Spinal cord (tissue), 10 donors: ENCODE results near the gene RAB11A. TPM values are rescaled to one million over a fixed set of nuclear protein-coding genes. Genes with fewer than 3 reads are reported as not detected.

Source experiments
- DNase-seq, 6 donors: peaks; one replicate each; pipeline versions ENCODE4 v3.0.0 to v3.0.0-alpha.2; 2013 to 2015; ENCODE audit warnings: low spot score in 6 of 6, low read depth in 4 of 6
- H3K27ac ChIP-seq: one replicate; pipeline ENCODE4 v1.5.1; 2013; ENCODE audit warnings: low read depth, low read length, control low read depth
- H3K27me3 ChIP-seq: one replicate; pipeline ENCODE4 v1.6.1; 2013; ENCODE audit warnings: low read length; ENCODE audit not compliant: control insufficient read depth, insufficient read depth
- H3K36me3 ChIP-seq: one replicate; pipeline ENCODE4 v1.6.1; 2013; ENCODE audit warnings: low read length; ENCODE audit not compliant: control insufficient read depth, insufficient read depth
- H3K4me1 ChIP-seq: one replicate; pipeline ENCODE4 v1.6.1; 2013; ENCODE audit warnings: low read length; ENCODE audit not compliant: control insufficient read depth, insufficient read depth
- H3K4me3 ChIP-seq: one replicate; pipeline ENCODE4 v1.5.1; 2013; ENCODE audit warnings: low read depth, low read length, control low read depth
- H3K9me3 ChIP-seq: one replicate; pipeline ENCODE4 v1.6.1; 2013; ENCODE audit warnings: low read length; ENCODE audit not compliant: control insufficient read depth, insufficient read depth
- WGBS: methylation state at CpG from one replicate; pipeline ENCODE4 v1.1.5; 2013; ENCODE audit warnings: missing lambda C conversion rate; ENCODE audit not compliant: insufficient coverage; 5-methylcytosine and 5-hydroxymethylcytosine counted together
- long read RNA-seq, 4 donors: transcript quantifications; one replicate each; lab custom pipeline, GENCODE V29; 2026
- polyA plus RNA-seq, 2 donors: library from polyadenylated mRNA; unstranded; fragments of 120-200 nt; gene quantifications; one replicate each; pipeline ENCODE4 v1.2.1, GENCODE V29; 2013; ENCODE audit not compliant: insufficient read length in 2 of 2
- total RNA-seq, 2 donors: library from RNA; depleted of rRNA in 1 of 2; stranded (reverse); fragments of 120-200 nt in 1 of 2; fragments of >200 nt in 1 of 2; gene quantifications; one replicate each; pipeline versions ENCODE4 v1.2.3 to v1.2.4, GENCODE V29; 2013 to 2014
- donor health status: healthy.

Gene RAB11A
- 100 to 1,000 TPM; 224 to 373 TPM for total RNA-seq
- 100 to 1,000 TPM; 269 to 290 TPM for polyA plus RNA-seq
- long read RNA-seq, donor 1, full-length matches to known transcripts: 108 of 137 reads
- long read RNA-seq, donor 1, partial matches to known transcripts: 10 of 137 reads
- long read RNA-seq, donor 1, other reads (novel, unspliced or antisense): 19 of 137 reads
- long read RNA-seq, donor 2, full-length matches to known transcripts: 32 of 42 reads
- long read RNA-seq, donor 2, partial matches to known transcripts: 0 of 42 reads
- long read RNA-seq, donor 2, other reads (novel, unspliced or antisense): 10 of 42 reads
- long read RNA-seq, donor 3, full-length matches to known transcripts: 49 of 56 reads
- long read RNA-seq, donor 3, partial matches to known transcripts: 0 of 56 reads
- long read RNA-seq, donor 3, other reads (novel, unspliced or antisense): 7 of 56 reads
- long read RNA-seq, donor 4, full-length matches to known transcripts: 98 of 134 reads
- long read RNA-seq, donor 4, partial matches to known transcripts: 20 of 134 reads
- long read RNA-seq, donor 4, other reads (novel, unspliced or antisense): 16 of 134 reads

DNA sequence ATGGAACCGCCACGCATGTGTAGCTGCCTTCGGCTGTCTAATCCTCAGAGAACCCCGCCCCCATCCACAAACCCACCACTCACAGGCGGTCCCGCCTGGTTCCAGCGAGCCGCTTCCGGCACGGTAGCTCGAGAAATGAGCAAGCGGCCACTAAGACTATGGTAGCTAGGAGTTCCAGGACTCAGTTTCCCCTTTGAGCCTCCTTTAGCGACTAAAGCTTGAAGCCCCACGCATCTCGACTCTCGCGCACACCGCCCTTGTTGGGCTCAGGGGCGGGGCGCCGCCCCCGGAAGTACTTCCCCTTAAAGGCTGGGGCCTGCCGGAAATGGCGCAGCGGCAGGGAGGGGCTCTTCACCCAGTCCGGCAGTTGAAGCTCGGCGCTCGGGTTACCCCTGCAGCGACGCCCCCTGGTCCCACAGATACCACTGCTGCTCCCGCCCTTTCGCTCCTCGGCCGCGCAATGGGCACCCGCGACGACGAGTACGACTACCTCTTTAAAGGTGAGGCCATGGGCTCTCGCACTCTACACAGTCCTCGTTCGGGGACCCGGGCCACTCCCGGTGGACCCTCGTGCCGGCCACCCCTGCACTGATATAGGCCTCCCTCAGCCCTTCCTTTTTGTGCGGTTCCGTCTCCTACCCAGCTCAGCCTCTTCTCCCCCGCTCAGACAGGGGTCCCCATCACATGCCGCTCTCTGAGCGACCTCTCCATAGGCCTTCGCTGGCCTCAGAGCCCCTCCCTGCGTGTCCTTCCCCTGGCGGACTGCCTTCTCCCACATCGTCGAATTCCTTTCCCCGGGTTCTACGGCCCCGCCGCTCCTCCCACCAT is at the start of gene RAB11A:
Gene RAB11A, plus strand, starts transcription at position 366 of the 828 bp plus-strand sequence. Its CDS starts 95 bp downstream, at position 461.
- peak within 1 kb of the TSS; percentile 99 for H3K27ac ChIP-seq
- under 1% methylated on average over 62 of the region's 62 CpGs for WGBS
- H3K9me3 ChIP-seq: no peaks in the 10 kb centered on the region
- peaks cover 5% of the 10 kb centered on the region for H3K4me1 ChIP-seq
- peaks cover 7% of the 10 kb centered on the region for H3K36me3 ChIP-seq
- no peaks in the 10 kb centered on the region for H3K27me3 ChIP-seq
- peak; percentile 93 to 99 (median 96) for DNase-seq
- H3K4me3 ChIP-seq: peak within 1 kb of the TSS; percentile 95

DNA sequence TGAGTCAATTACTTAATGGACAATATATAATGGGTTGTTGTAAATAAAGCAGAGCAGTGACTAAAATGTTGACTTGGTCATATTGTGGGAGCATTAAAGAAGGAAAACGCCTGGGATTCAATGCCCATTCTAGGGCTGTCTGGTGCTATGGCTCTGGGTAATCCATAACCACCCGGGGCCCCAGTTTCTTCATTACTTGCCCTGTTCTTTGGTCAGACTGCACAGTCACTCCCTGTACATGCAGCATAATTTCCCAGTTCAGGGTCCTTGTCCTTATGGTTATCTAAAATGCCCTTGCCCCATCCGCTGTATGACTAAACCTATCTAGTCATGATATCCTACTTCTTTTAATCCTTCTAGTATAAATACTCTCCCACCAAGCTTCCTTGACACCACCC is 49.7 kb upstream of the RAB11A start:
- DNase-seq: no peak
- Histone ChIP-seq H3K36me3 (no peaks in the 10 kb centered on the region), H3K27me3 (no peaks in the 10 kb centered on the region), H3K27ac (no peak overlapping the region), H3K9me3 (no peaks in the 10 kb centered on the region), H3K4me3 (no peak overlapping the region), H3K4me1 (no peaks in the 10 kb centered on the region)
- WGBS: 94% methylated on average over 3 of the region's 3 CpGs

DNA sequence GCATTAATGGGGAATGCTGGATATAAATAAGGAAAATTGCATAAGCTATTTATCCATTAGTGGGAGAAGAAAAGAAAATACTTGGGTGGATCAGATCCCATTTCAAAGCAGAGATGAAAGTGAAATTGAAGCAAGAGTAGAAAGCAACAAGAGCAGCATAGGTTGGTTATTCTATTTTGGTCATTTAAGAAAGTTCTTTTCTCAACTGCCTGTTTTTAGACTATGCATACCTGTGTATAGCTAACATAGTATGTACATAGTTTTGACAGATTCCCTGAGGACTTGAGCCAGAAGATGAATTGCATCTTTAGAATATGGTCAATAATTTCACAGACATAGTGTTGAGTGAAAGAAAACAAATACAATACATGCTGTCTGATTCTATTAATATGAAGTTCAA is 48.2 kb upstream of the RAB11A start:
- H3K27me3 ChIP-seq: no peaks in the 10 kb centered on the region
- no peak overlapping the region for H3K4me3 ChIP-seq
- DNase-seq: no peak
- H3K4me1 ChIP-seq: no peaks in the 10 kb centered on the region
- no peak overlapping the region for H3K27ac ChIP-seq
- H3K9me3 ChIP-seq: no peaks in the 10 kb centered on the region
- no peaks in the 10 kb centered on the region for H3K36me3 ChIP-seq

DNA sequence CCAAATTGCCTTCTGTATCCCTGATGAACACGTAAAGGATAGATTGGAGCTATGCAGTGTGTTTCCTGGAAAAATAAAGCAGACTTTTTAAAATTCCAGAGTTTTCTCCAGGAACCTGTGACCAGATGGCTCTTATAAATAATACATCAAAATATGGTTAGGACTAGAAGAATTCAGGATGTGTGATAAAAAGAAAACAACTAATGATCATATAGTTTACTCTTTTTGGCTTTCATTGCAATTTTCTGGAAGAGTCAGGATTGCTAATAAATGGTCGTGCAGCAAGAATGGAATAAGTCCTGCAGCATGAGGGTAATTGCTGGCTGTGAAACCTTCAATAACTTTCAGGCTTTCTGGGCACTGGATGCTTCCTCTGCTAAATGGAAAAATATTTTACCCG is 47.0 kb upstream of the RAB11A start:
- DNase-seq: peak in 2 of 6 donors; percentile 45 to 57
- WGBS: 80% methylated on average over 1 of the region's 3 CpGs

DNA sequence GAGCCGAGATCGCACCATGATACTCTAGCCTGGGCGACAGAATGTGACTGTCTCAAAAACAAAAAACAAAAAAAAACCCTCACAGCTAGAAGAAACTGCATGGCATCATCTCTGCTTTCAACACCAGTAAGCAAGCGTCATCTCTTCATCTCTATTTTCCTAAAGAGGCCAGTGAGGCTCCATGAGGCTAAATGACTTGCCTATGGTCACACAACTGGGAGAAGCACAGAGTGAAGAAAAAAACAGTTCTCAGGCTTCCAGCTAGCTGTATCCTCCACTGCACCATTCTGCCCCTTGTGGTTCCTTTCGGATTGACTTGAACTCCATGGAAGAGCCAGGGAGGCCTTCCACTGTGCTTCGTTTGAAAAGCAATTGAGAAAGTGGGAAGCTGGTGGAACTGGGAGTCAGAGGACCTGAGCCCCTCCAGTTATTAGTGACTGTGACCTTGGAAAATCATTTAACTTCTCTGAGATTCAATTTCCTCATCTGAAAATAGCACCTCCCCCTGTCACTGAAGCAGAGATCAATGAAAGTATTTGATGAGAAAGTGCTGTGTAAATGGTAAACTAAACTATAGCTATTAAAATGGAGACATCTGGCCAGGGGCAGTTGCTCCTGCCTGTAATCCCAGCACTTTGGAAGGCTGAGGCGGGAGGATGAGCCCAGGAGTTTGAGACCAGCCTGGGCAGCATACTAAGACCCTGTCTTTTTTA is 45.1 kb upstream of the RAB11A start:
- H3K27me3 ChIP-seq: no peaks in the 10 kb centered on the region
- H3K36me3 ChIP-seq: no peaks in the 10 kb centered on the region
- no peak overlapping the region for H3K27ac ChIP-seq
- no peaks in the 10 kb centered on the region for H3K9me3 ChIP-seq
- no peak overlapping the region for H3K4me3 ChIP-seq
- no peaks in the 10 kb centered on the region for H3K4me1 ChIP-seq
- 67% methylated on average over 3 of the region's 7 CpGs for WGBS
- peak in 3 of 6 donors; percentile 45 to 81 (median 80) for DNase-seq

More for the DNA sequence above, 47.0 kb upstream of the RAB11A start:
- Histone ChIP-seq H3K9me3 (no peaks in the 10 kb centered on the region), H3K27ac (no peak overlapping the region), H3K27me3 (no peaks in the 10 kb centered on the region), H3K36me3 (no peaks in the 10 kb centered on the region), H3K4me3 (no peak overlapping the region), H3K4me1 (no peaks in the 10 kb centered on the region)

DNA sequence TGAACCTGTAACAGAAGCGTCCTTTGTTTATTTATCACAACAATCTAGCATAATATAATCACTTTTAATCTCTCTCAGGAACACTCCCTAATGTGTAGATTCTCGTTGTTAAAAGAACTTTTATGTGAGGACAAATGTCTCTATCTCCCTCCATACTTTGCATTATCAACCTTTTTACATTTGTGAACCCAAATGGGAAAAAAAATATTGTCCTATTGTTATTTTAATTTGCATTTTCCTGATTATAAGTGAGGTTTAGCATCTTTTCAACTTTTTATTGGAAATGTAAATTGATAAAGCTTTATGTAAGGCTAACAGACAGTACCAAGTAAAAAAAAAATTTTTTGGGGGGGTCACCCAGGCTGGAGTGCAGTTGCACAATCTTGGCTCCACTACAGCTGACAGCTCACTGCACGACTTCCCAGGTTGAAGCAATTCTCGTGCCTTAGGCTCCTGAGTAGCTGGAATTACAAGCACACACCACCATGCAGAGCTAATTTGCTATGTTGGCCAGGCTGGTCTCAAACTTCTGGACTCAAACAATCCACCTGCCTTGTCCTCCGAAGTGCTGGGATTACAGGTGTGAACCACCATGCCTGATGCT is 44.2 kb upstream of the RAB11A start:
- DNase-seq: no peak
- H3K27ac ChIP-seq: no peak overlapping the region
- no peak overlapping the region for H3K4me3 ChIP-seq
- H3K27me3 ChIP-seq: no peaks in the 10 kb centered on the region
- no peaks in the 10 kb centered on the region for H3K36me3 ChIP-seq
- H3K4me1 ChIP-seq: no peaks in the 10 kb centered on the region
- H3K9me3 ChIP-seq: no peaks in the 10 kb centered on the region
- WGBS: 60% methylated on average over 2 of the region's 5 CpGs

DNA sequence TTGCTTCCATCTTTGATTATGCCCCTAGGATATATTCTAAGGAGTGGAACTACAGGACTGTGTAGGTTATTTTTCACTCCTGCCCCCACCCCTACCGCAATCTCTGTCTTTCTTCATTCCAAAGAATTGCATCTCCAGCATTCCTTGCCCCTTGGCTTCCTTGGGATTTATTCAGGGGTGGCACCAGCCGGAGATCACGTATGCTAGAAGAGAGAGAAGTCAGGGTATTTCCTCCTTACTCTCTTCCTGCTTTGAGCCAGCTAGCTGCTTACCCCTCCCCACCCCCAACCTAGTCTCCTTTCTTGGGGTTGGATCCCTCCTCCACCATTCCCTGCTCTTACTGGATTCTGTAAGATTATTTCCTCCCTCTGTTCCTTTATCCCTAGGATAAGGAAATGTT is 42.2 kb upstream of the RAB11A start:
- no peak overlapping the region for H3K27ac ChIP-seq
- no peak overlapping the region for H3K4me3 ChIP-seq
- no peak for DNase-seq
- H3K9me3 ChIP-seq: no peaks in the 10 kb centered on the region
- no peaks in the 10 kb centered on the region for H3K27me3 ChIP-seq
- H3K4me1 ChIP-seq: peaks cover 3% of the 10 kb centered on the region
- H3K36me3 ChIP-seq: no peaks in the 10 kb centered on the region
- WGBS: no CpG with 5 or more reads among the region's 3 CpGs

DNA sequence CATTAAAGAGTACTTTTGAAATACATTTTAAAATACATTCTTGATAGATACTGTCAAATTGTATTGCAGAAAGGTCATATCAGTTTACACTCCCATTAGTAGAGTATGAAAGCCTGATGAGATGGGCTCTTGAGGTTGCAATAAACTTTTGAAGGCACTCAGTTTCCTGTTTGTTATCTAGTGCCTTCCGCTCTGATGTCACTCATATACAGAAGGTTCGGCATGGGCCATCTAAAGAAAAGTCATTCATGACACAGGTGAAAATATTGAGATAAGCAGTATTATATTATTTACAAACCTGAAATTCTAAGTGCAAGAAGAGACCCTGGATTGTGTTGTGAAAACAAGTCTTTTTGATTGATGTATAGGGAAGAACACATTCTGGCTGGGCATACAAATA is 40.7 kb upstream of the RAB11A start:
- H3K9me3 ChIP-seq: no peaks in the 10 kb centered on the region
- H3K36me3 ChIP-seq: no peaks in the 10 kb centered on the region
- H3K4me3 ChIP-seq: no peak overlapping the region
- H3K27me3 ChIP-seq: no peaks in the 10 kb centered on the region
- no peak for DNase-seq
- H3K27ac ChIP-seq: no peak overlapping the region
- no CpG with 5 or more reads among the region's 2 CpGs for WGBS
- peaks cover 10% of the 10 kb centered on the region for H3K4me1 ChIP-seq
